GM18858 (cell line): ENCODE results near the gene NOL8.

Source experiments
- ATAC-seq: cut with Tn5 transposase; IDR thresholded peaks from one replicate; pipeline ENCODE4 v1.9.1; 2021; ENCODE audit not compliant: unreplicated experiment

The NOL8 gene

DNA sequence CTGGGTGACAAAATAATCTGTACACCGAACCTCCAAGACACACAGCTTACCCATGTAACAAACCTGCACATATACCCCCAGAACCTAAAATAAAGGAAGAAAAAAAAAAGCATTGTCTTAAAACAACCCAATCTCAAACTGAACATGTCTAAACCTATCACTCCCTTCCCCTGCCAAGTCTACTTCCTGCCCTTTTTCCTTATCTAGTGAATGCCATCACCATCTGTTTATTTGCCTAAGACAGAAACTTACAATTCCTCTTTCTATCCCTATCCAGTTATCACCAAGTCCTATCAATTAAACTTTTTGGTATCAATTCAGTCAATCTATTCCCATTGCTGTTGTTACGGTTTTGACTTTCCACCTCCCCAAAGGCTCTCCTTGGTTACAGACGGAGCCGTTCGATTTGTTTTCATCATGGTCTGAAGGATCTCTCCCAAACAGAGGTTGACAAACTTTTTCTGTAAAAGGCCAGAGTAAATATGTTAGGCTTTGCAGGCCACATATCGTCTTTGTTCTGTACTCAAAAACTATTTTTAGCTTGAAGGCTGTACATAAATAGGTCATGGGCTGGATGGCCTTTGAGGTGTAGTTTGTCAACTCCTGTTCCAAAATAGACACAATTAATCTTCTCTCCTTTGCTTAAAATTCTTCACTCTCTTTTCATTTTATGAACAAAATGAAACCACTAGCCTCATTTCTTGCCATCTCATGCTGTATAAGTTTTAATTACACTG lies 12.1 kb downstream of the NOL8 start:
- ATAC-seq: no peak

DNA sequence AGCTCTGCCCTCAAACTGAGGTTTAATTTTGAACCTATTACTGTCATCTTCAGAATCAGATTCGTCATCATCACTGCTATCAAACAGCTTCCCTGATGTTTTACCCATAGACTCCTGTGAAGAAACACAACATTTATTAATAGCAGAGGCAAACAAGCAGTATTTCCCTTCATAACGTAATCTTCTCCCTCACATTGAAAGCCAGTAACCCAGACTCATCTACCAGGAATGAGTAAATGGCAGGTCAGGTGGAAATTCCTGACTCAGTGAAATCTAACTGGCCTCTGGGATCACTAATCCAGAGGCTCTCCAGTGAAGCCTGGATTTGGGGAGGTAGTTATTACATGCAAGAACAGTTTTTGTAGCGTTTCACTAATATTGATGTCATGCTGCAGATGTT lies 14.6 kb downstream of the NOL8 start:
- no peak for ATAC-seq

DNA sequence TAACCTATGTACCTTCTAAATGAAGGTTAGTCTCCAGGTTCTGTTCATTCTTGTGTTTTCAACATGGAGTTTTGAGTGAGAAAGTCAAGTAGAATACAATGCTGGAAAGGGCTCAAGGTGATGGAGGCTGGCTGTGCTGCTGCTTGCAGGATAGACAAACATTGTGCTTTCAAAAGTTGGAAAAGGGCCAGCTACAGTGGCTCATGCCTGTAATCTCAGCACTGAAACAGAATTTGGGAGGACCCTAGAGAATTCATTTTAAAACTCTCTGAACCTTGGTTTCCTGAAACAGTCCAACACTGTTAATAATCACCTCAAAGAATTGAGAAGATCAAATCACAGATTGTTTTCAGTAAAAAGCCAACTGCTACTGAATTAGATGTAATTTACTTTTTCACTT lies 16.3 kb downstream of the NOL8 start:
- ATAC-seq: no peak

DNA sequence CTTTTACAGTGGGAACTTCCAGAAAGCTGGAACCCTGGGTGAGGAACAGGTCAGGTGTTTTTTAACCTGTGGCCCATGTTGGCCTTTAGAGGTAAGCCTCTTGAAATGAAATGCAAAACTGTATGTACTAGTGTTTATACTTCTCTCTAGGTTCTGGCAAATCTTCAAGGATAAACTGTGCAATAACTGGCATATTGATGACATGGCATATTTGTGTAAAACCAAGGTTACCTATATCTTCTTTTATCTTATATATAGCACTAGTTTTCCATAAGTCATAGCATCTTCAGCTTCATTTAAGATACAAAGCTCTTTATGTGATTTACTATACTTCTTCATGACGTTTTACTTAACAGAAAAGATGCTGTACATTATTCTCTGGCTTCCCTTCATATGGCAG lies 24.2 kb downstream of the NOL8 start:
- ATAC-seq: no peak

DNA sequence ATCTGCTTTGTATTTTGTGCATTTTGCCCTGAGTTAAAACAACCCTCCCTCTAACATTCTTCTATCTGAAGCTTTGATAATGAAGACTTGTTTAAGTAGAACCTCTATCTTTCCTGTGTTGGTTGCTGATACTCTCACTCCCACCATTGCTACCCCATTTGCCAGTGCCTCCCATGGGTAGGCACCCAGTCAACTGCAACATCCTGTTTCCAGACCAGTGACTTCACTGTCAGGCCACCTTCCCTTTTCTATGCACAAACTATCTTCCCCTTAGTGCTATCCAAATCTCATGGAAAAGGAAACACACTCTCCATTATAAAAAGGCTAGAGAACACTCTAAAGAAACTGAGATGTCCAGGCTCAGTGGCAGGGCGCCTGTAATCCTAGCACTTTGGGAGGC lies 26.0 kb downstream of the NOL8 start:
- ATAC-seq: no peak

DNA sequence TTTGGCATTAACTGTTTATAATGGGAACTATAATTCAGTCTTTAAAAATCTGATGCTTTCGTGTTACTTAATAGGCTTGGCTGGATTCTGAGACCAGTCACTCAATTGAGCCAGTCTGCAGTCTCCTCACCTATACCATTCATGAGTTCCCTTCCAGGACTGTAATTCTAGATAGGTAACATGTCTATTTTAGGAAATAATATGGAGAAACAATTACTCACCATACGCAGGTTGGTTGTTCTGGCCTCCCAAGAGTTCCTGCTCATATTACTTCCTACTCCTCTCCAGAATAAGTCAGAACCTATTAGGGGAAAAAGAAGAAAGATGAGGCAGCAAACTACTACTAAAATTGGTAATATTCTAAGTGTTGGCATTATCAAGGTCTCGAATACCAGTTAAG lies 27.1 kb downstream of the NOL8 start:
- no peak for ATAC-seq

DNA sequence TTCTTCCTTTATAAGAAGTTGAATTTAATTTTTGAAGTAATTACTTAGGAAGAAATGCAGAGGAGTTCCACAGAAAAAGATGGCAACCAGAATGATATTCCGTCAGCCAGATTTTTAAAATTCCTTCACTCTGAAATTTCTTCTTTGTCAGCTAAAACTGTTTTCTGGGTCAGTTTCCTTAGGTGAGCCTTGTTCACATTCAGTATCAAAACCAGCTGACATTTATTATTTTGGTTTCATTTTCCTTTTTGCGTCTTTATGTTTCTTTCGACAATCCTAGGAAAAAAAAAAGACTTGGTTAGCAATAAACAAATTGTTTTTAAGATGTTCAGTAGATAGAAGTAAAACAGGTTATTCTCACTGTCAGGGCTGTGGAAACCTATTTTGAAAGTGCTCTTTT lies 27.5 kb downstream of the NOL8 start:
- ATAC-seq: no peak

DNA sequence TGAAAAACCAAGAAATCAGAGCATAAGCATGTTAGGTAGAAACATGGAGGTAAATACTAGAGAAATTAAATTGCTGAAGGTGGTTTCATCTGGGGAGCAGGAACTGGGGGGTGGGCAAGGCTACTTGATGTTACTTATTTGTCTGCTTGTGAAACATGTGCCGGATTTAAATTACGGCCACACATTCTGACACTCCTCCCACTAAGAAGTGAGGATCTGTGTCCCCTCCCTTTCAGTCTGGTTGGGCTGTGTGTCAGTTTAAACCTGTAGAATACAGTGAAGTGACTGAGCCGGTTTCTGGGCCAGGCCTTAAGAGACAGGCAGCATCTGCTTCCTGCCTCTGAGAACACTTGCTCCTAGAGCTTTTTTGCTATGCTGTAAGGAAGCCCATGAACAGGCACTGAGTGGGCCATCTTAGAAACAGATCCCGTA lies 29.3 kb downstream of the NOL8 start:
- no peak for ATAC-seq

DNA sequence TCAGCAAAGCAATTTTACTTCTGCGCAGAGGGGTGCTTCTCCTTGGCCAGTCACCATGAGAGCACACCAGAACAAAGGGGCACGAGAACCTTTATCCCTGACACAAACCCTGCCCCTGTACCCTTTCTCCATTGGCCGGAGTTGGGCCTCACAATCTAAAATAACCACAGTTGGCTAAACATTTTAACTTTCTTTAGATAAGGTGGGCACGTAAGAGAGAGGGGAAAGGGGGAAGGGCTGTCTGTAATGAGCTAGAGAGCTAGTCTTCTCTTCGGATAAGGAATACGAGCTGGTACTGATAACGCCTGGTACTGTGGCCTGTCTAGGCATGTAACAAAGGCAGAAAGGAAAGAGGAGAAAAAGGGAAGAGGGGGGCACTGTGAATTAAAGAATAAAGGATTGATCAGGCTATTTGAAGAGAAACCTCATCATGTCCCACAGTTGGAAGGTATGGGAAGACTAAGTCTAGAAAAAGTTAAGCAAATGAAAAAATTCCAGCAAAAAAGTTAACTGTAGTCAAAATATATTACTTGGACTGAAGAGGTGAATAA lies 29.8 kb downstream of the NOL8 start:
- ATAC-seq: no peak

DNA sequence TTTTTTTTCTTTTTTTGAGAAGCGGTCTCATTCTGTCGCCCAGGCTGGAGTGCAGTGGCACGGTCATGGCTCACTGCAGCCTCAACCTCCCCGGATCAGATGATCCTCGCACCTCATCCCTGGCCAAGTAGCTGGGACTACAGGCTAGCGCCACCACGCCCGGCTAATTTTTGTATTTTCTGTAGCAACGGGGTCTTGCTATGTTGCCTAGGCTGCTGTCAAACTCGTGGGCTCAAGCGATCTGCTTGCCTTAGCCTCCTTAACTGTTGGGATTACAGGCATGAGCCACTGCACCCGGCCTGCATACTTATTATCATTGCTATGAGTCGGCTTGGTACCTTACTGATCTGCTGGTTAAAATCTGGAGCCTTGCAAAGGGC lies 30.9 kb downstream of the NOL8 start:
- ATAC-seq: no peak

DNA sequence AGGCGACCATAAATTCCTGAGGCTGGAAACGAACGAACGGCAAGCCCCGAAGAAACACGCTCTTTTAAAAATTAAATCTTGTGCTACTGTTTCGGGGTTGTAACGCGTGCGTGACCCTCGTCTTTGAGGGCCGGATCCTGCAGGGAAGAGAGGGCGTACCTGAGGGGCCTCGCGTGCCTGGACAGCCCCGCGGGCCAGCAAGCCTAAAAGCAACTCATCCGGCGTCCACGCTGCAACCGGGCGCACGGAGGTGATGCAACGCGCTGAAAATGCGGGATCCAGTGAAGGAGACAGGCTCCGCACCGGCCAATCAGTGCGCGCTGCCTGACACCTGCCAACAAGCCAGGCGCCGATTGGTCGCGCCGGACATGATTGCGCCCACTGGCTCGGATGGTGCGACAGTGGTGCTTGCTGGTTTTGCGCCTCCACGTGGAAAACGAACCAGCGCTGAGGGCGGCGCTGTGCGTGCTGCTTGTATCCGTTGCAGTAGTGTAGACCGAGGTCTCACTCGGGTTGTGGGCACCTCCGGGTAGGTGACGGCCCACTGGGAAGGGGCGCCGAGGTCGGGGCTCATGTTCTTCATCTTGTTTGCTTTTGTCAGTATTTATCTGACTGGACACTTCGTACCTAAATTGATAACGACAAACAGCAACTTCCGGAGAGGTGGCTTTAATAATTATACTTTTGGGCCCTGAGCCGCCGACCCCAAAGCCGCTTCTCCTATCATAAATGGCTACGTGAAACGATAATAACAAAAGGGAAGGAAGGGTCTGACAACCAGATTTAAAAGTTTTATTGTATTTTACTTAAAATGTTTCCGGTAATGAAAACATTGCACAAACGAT lies 31.5 kb downstream of the NOL8 start, which contains the start of gene IARS1:
Gene IARS1 (minus strand): TSS at position 246 of the 845 bp plus-strand sequence. CDS start 4,278 bp downstream, outside the sequence.
- peak; percentile 84 for ATAC-seq

DNA sequence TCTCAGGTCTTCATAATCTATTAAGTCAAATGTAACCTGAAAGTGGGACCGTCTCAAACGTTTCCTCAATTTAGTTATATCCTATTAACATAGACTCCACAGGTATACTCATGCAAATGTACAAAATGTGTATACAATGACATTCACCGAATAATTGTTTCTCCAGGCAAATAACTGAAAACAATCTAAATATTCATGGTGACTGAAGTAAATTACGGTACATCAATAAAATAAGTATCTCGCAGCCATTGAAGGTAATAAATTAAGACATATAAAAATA lies 32.1 kb downstream of the NOL8 start:
- ATAC-seq: no peak

DNA sequence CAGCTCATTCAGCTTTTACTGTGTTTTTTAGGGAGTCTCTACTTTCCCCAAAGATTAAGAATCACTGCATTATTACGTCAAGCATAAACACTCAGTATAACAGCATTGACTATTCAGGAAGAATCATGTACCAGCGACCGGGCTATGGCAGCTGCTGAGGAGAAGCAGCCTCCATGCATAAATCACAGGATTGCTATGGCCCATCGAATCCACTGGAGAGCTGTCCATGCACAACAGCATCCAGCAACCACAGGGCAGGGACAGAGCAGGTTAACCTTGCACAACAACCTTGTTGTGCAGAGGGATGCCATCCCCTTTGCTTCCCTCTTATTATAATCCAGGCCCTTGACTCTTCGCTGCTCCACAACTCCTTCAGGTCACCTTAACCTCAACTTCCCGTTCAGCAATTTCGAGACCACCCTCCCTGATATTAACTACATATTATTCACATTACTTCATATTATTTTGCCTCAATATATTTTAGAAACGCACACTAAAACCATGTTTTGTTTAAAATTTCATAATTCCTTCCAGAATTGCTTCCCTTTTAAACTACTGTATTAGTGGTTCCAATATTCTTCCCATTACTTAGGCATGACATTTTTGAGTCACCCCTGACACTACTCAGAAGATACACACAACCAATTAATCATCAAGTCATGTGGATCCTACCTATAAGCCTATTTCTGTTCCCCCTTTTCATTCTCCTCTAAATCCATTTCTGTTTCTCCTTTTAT lies 32.6 kb downstream of the NOL8 start:
- no peak for ATAC-seq

DNA sequence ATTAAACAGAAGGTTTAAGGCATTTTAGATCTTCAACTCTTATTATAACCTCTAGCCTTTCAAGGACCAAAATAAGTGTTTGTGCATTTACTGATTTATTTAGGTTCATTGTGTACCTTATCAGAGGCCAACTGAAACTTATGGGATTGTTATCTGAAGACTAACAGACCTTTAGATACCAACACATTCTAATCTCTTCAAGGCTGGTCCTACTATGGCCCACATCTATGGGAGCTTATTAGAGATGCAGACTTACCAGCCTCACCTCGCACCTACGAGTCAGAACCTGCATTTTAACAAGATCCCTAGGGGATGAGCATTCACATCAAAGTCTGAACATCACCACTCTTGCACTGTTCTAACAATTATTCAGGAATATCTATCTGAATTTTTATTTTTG lies 33.6 kb downstream of the NOL8 start:
- ATAC-seq: no peak

DNA sequence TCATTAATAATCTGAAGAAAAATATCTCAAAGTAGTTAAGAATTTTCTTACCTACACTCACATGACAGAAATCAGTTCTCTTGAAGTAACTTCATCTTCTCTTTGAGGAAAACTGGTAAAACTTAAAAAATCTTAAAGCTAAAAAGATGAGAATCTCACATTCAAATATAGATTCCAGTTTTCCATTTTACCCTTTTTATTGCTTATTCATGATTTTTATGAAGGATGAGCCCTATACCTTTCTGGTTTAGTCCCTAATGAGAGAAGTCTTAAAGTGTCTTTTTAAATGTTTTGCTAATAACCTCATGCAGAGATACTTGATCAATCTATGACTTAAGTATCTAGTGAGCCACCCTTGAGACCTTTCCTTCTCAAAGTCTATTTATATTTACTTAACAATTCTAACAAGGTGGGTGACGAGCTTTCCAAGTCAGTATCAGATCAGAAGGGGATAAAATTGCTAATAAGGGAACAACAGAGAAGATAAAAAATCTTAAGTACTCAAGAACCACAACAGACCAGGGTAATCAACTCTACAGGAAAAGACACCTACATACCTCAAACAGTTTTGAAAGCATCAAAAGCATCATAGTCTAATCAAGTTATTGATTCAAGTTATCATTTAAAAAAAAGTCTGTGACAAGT lies 34.2 kb downstream of the NOL8 start:
- no peak for ATAC-seq

DNA sequence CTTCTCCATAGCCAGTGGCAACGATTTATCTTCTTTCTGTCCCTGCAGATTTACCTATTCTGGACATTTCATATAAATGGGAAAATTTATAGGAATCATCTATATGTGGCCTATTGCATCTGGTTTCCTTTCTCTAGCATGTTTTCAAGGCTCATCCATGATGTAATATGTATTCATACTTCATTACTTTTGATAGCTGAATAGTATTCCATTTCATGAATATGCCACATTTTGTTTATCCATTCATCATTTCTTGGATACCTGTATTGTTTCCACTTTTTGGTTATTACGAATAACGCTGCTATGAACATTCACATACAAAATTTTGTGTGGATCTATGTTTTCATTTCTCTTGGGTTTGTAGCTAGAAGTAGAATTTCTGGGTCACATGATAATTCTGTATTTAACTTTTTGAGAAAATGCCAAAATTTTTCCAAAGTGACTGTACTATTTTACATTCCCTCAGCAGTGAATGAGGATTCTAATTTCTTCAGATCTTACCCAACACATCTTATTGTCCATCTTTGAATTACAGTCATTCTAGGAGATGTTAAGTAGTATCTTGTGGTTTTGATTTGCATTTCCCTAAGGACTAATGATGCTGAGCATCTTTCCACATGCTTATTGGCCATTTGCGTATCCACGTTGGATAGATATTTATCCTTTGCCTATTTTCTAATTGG lies 35.3 kb downstream of the NOL8 start:
- ATAC-seq: no peak

DNA sequence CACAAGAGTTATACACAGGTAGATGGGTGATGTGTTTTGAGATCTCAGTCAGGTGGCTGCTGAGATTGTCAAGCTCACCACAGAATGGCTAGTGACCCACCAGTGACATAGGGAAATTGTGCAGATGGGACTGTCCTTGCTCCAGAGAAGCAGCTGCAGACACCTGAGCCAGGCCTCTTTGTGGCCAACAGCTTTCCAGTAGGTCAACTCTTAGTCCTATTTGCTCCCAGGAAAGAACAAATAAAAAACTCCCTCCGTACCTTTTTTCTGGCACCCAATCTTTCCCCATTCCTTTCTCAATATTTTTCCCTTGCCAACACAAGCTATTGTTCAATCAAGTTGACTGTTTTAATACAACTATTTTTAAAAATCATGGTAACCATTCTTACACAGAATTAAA lies 45.8 kb downstream of the NOL8 start:
- no peak for ATAC-seq

DNA sequence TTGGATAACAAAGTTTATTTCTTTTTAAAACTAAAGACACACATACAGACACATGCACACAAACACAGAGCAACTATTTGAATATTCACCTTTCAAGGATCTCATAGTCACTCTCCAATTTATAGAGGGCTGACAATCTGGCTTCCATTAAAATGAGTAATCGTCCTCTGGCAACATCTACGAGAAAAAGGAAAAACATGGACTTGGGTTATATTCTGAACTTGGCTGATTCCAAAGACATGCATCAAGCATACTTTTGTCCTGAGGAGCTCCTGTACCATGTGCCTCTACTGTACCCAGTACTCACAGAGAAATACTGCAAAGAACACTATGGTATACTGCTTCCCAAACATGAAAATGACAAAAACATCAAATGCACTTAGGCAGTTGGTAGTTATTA lies 47.0 kb downstream of the NOL8 start:
- ATAC-seq: no peak

DNA sequence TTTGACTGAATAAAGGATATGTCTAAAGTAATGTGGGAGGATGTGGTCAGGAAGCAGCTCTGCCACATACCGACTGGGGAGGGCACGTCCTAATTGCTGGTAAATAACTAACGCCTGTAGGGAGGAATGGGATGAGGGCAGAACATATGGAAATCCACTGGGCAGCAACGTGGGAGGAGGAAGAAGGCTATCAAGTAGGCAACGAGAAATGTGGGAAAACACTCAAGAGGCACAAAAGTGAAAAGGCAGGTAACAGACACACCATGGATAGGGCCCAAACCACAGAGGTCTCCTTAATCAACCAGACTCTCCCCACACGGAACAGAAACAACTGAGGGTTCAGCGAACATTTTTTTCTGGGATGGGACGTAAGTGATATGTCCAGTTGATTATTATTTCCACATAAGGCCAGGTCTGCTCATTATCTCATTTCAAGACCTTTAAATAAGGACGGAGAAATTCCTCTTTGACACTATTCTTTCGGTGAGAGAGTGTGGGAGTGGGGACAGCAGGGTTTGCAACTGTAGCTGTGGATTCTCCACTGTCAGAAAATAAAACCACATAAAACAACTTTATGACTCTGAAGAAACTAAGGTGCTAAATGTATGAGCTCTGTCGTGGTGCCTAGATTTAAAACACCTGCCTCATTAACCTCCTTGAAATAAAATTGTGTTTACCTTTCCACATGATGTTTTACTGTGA lies 48.7 kb downstream of the NOL8 start:
- ATAC-seq: no peak

DNA sequence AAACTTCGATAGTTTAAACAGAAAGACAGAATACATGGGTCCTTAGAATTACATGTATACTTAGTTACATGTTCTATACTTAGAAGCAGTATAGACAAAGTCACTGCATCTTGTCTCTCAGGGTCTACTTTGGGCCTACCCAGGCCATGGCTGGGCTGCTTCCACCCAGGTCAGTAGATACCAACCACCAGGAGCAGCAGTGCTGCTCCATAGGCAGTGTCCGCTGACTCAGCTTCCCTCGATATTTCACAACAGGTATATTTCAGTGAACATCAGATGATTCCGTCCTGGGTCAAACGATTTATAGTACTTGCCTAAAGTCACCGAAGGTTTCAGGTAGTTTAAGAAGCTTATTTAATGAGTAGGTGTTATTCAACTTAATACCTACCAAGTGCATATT lies 49.6 kb downstream of the NOL8 start:
- ATAC-seq: no peak
